HL-60/S4 treated with retinoic acid at 250 ng/mL for 4 days and 3 days (cell line): ENCODE measurements around the gene PALLD.

ENCODE experiments used
- in situ Hi-C: fragments of 300-500 bp; cut with MboI; formaldehyde crosslinking; loops from 2 replicates; pipeline ENCODE4 v1.7.0; 2022; ENCODE audit warnings: low sequenced_read_pairs

Gene PALLD

GRCh38 chr4:168743131-168743530, 246.3 kb downstream of the PALLD start:
- in situ Hi-C loops, result no loop called here

GRCh38 chr4:168743601-168744000, 246.7 kb downstream of the PALLD start:
- in situ Hi-C loops, result no loop called here

GRCh38 chr4:168744021-168744420, 247.2 kb downstream of the PALLD start:
- in situ Hi-C loops, result no loop called here

GRCh38 chr4:168748807-168749206, 252.0 kb downstream of the PALLD start:
- in situ Hi-C loops, result no loop called here

GRCh38 chr4:168751263-168752225, 254.7 kb downstream of the PALLD start:
- in situ Hi-C loops, result no loop called here

GRCh38 chr4:168755598-168756477, 259.0 kb downstream of the PALLD start:
- in situ Hi-C loops, result no loop called here

GRCh38 chr4:168757500-168757899, 260.6 kb downstream of the PALLD start:
- in situ Hi-C loops, result no loop called here

GRCh38 chr4:168758351-168758876, 261.6 kb downstream of the PALLD start:
- in situ Hi-C loops, result no loop called here

- in situ Hi-C loops, result no loop called here
Observed at GRCh38 chr4:168759321-168759720, 262.5 kb downstream of the PALLD start.

GRCh38 chr4:168759959-168760527, 263.2 kb downstream of the PALLD start:
- in situ Hi-C loops, result no loop called here

GRCh38 chr4:168761066-168761465, 264.2 kb downstream of the PALLD start:
- in situ Hi-C loops, result no loop called here

GRCh38 chr4:168765322-168765721, 268.5 kb downstream of the PALLD start:
- in situ Hi-C loops, result no loop called here

GRCh38 chr4:168765726-168766125, 268.9 kb downstream of the PALLD start:
- in situ Hi-C loops, result no loop called here

GRCh38 chr4:168766604-168767316, 269.9 kb downstream of the PALLD start:
- in situ Hi-C loops, result no loop called here

- in situ Hi-C loops, result no loop called here
Observed at GRCh38 chr4:168769416-168769815, 272.6 kb downstream of the PALLD start.

GRCh38 chr4:168769837-168770236, 273.0 kb downstream of the PALLD start:
- in situ Hi-C loops, result no loop called here

- in situ Hi-C loops, result no loop called here
Observed at GRCh38 chr4:168771251-168771650, 274.4 kb downstream of the PALLD start.

- in situ Hi-C loops, result no loop called here
Observed at GRCh38 chr4:168773388-168774195, 276.7 kb downstream of the PALLD start.

- in situ Hi-C loops, result no loop called here
Observed at GRCh38 chr4:168776382-168776781, 279.5 kb downstream of the PALLD start.
